Measurements from ENCODE around the gene ACTMAP. TPM values are rescaled to one million over a fixed set of nuclear protein-coding genes. Genes with fewer than 3 reads are reported as not detected.
"Not testable (repeated sequence)": the region's sequence is repeated elsewhere in the genome, so short reads cannot be mapped to it uniquely, and the experiment has no call there.

Gene ACTMAP
- total RNA-seq, 1 donor from 2014 or later: under 0.01 TPM

DNA sequence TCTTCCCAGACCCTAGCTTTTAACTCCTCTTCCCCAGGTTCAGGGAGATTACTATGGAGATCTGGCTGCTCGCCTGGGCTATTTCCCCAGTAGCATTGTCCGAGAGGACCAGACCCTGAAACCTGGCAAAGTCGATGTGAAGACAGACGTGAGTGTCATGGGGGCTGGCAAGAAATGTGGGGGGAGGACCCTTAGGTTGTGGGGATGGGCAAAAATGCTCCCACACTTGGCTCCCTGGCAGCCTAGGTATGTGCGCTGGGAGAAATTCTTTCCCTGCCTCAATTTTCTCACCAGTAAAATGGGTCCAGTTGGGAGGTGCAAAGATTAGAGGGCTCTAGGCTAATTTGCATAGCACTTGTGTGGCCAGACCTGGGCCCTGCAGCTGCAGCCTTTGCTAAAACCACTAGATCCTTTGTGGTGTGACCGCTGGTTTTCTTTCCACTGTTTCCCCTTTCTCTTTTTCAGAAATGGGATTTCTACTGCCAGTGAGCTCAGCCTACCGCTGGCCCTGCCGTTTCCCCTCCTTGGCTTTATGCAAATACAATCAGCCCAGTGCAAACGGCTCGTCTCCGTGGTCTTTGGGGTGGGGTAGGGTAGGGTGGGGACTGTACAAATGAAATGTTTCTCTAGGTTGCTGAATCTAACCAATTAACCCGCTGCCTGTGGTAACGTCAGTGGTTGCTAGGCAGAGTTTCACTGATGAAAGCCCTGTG lies 26.8 kb upstream of the ACTMAP start:
- peak overlapping the region; percentile 74 to 96 (median 87) for H3K4me3 ChIP-seq (ENCODE audit: low read length in 3 of 3)
- H3K27me3 ChIP-seq (ENCODE audit: control insufficient read depth in 3 of 3, insufficient read depth in 3 of 3, low read length in 3 of 3): no peaks in the 10 kb centered on the region
- peak overlapping the region; percentile 89 for H3K27ac ChIP-seq (ENCODE audit: low read depth, low read length)
- no peaks in the 10 kb centered on the region for H3K9me3 ChIP-seq (ENCODE audit: control insufficient read depth in 3 of 3, low read length in 3 of 3)
- peak overlapping the region; percentile 67 to 94 (median 90) for H3K9ac ChIP-seq (ENCODE audit: low read depth in 1 of 3, low read length in 3 of 3)
- peaks cover 12 to 16% (median 14%) of the 10 kb centered on the region in 3 donors for H3K4me1 ChIP-seq (ENCODE audit: control insufficient read depth in 3 of 3, insufficient read depth in 3 of 3, low read length in 3 of 3)
- H3K36me3 ChIP-seq (ENCODE audit: control insufficient read depth in 3 of 3, insufficient read depth in 3 of 3, low read length in 3 of 3): no peaks in the 10 kb centered on the region

DNA sequence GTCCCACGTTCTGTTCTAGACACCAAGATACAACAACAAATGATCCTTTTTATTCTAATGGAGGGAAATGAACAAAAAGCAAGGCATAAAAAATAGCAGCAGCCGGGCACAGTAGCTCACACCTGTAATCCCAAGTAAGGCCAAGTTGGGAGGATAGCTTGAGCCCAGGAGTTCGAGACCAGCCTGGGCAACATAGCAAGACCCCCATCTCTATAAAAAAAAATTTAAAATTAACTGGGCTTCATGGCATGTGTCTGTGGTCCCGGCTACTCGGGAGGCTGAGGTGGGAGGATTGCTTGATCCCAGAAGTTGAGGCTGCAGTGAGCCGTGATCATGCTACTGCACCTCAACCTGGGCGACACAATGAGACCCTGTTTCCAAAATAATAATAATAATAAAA lies 26.1 kb upstream of the ACTMAP start:
- Histone ChIP-seq H3K9ac (ENCODE audit: low read depth in 1 of 3, low read length in 3 of 3) (no peak overlapping the region), H3K36me3 (ENCODE audit: control insufficient read depth in 3 of 3, insufficient read depth in 3 of 3, low read length in 3 of 3) (no peaks in the 10 kb centered on the region), H3K27me3 (ENCODE audit: control insufficient read depth in 3 of 3, insufficient read depth in 3 of 3, low read length in 3 of 3) (no peaks in the 10 kb centered on the region), H3K4me1 (ENCODE audit: control insufficient read depth in 3 of 3, insufficient read depth in 3 of 3, low read length in 3 of 3) (peaks cover 12 to 16% (median 14%) of the 10 kb centered on the region in 3 donors), H3K9me3 (ENCODE audit: control insufficient read depth in 3 of 3, low read length in 3 of 3) (no peaks in the 10 kb centered on the region), H3K4me3 (ENCODE audit: low read length in 3 of 3) (no peak overlapping the region), H3K27ac (ENCODE audit: low read depth, low read length) (no peak overlapping the region)

DNA sequence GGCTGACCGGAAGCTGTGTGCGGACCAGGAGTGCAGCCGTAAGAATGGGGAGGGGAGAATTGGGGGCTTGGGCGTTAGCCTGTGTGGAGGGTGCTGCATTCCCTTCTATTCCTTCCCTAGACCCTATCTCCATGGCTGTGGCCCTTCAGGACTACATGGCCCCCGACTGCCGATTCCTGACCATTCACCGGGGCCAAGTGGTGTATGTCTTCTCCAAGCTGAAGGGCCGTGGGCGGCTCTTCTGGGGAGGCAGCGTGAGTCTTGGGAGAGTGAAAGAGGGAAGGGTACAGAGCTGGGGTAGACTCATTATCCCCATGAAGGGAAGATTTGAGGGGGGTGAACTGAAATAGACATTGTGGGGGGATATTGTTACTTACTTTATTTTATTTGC lies 25.4 kb upstream of the ACTMAP start:
- no peaks in the 10 kb centered on the region for H3K36me3 ChIP-seq (ENCODE audit: control insufficient read depth in 3 of 3, insufficient read depth in 3 of 3, low read length in 3 of 3)
- H3K4me3 ChIP-seq (ENCODE audit: low read length in 3 of 3): no peak overlapping the region
- H3K27me3 ChIP-seq (ENCODE audit: control insufficient read depth in 3 of 3, insufficient read depth in 3 of 3, low read length in 3 of 3): no peaks in the 10 kb centered on the region
- peaks cover 12 to 16% (median 14%) of the 10 kb centered on the region in 3 donors for H3K4me1 ChIP-seq (ENCODE audit: control insufficient read depth in 3 of 3, insufficient read depth in 3 of 3, low read length in 3 of 3)
- no peak overlapping the region for H3K9ac ChIP-seq (ENCODE audit: low read depth in 1 of 3, low read length in 3 of 3)
- H3K9me3 ChIP-seq (ENCODE audit: control insufficient read depth in 3 of 3, low read length in 3 of 3): no peaks in the 10 kb centered on the region
- H3K27ac ChIP-seq (ENCODE audit: low read depth, low read length): no peak overlapping the region

DNA sequence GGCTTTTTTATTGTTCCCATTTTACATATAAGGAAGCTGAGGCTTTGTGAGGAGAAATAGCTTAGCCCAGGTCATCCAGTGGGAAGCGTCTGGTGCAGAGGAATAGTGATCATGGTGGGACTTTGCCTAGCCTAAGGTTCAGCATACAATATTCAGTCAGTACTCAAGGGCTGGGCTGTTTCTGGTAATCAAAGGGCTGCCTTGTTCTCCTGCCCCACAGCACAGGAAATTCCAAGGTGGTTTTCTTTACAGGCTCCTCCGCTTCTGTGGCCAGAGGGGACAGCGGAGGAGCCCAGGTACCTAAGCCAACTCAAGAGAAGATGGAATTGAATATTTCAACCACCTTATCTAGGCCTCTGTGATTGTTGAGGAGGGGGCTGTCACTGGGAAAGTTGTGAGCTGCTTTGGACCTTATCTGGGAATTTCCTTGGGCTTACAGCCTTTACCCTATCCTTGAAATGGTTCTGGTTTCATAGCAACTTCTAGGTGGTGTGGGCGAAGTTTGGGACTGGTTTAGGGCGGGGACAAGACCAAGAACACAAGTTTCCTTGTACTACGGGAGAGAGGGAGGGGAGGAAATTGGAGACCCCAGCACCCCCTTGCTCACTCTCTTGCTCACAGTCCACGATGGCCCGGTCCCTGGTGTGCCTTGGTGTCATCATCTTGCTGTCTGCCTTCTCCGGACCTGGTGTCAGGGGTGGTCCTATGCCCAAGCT lies 24.8 kb upstream of the ACTMAP start, which contains the start of gene MIA:
MIA (plus strand) TSS at position 606 of the 716 bp plus-strand sequence; CDS start at position 628, 22 bp downstream.
- H3K36me3 ChIP-seq (ENCODE audit: control insufficient read depth in 3 of 3, insufficient read depth in 3 of 3, low read length in 3 of 3): no peaks in the 10 kb centered on the region
- no peak within 1 kb of the TSS for H3K9ac ChIP-seq (ENCODE audit: low read depth in 1 of 3, low read length in 3 of 3)
- no peaks in the 10 kb centered on the region for H3K9me3 ChIP-seq (ENCODE audit: control insufficient read depth in 3 of 3, low read length in 3 of 3)
- no peaks in the 10 kb centered on the region for H3K27me3 ChIP-seq (ENCODE audit: control insufficient read depth in 3 of 3, insufficient read depth in 3 of 3, low read length in 3 of 3)
- no peak within 1 kb of the TSS for H3K27ac ChIP-seq (ENCODE audit: low read depth, low read length)
- no peak within 1 kb of the TSS for H3K4me3 ChIP-seq (ENCODE audit: low read length in 3 of 3)
- H3K4me1 ChIP-seq (ENCODE audit: control insufficient read depth in 3 of 3, insufficient read depth in 3 of 3, low read length in 3 of 3): peaks cover 12 to 16% (median 14%) of the 10 kb centered on the region in 3 donors

DNA sequence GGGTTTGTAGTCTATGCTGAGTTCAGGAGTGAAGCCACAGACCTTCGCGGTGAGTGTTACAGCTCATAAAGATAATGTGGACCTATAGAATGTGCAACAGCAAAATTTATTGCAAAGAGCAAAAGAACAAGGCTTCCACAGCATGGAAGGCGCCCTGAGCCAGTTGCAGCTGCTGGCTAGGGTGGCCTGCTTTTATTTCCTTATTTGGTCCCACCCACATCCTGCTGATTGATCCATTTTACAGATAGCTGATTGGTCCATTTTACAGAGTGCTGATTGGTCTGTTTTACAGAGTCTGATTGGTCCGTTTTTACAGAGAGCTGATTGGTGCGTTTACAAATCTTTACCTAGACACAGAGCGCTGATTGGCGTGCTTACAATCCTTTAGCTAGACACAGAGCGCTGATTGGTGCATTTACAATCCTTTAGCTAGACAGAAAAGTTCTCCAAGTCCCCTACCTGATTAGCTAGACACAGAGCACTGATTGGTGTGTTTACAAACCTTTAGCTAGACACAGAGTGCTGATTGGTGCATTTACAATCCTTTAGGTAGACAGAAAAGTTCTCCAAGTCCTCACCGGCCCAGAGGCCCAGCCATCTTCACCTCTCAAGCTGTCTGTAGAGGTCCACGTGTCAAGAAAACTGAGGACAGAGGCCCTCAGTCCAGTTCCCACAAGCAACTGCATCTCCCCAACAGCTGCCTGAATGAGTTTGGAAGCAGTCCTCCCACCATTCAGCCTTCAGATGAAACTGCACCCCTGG lies 21.0 kb upstream of the ACTMAP start:
- H3K4me1 ChIP-seq (ENCODE audit: control insufficient read depth in 3 of 3, insufficient read depth in 3 of 3, low read length in 3 of 3); H3K9ac ChIP-seq (ENCODE audit: low read depth in 1 of 3, low read length in 3 of 3); H3K9me3 ChIP-seq (ENCODE audit: control insufficient read depth in 3 of 3, low read length in 3 of 3); H3K27ac ChIP-seq (ENCODE audit: low read depth, low read length); H3K27me3 ChIP-seq (ENCODE audit: control insufficient read depth in 3 of 3, insufficient read depth in 3 of 3, low read length in 3 of 3); H3K4me3 ChIP-seq (ENCODE audit: low read length in 3 of 3); H3K36me3 ChIP-seq (ENCODE audit: control insufficient read depth in 3 of 3, insufficient read depth in 3 of 3, low read length in 3 of 3): not testable (repeated sequence)

DNA sequence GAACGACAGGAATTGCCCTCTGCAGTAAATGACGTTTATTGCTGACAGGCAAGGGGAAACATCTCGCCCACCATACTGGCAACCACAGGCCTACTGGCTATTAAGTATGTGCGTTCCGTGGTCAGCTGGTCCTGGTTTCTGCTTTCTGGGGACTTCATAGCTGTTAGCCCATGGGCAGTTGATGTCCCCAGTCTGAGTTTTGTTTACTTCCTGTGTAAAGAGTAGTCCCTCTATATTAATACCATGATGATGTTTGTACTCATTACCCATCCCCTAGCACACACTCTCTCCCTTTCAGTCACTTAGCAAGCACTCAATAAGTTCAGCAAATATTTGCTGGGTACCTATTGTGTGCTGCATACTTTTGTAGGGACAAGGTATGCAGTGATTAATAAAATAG lies 18.6 kb upstream of the ACTMAP start:
- no peak overlapping the region for H3K27ac ChIP-seq (ENCODE audit: low read depth, low read length)
- H3K4me3 ChIP-seq (ENCODE audit: low read length in 3 of 3): no peak overlapping the region
- no peaks in the 10 kb centered on the region for H3K9me3 ChIP-seq (ENCODE audit: control insufficient read depth in 3 of 3, low read length in 3 of 3)
- H3K36me3 ChIP-seq (ENCODE audit: control insufficient read depth in 3 of 3, insufficient read depth in 3 of 3, low read length in 3 of 3): peaks cover 21 to 23% (median 21%) of the 10 kb centered on the region in 3 donors
- no peaks in the 10 kb centered on the region for H3K27me3 ChIP-seq (ENCODE audit: control insufficient read depth in 3 of 3, insufficient read depth in 3 of 3, low read length in 3 of 3)
- H3K4me1 ChIP-seq (ENCODE audit: control insufficient read depth in 3 of 3, insufficient read depth in 3 of 3, low read length in 3 of 3): no peaks in the 10 kb centered on the region
- H3K9ac ChIP-seq (ENCODE audit: low read depth in 1 of 3, low read length in 3 of 3): no peak overlapping the region

DNA sequence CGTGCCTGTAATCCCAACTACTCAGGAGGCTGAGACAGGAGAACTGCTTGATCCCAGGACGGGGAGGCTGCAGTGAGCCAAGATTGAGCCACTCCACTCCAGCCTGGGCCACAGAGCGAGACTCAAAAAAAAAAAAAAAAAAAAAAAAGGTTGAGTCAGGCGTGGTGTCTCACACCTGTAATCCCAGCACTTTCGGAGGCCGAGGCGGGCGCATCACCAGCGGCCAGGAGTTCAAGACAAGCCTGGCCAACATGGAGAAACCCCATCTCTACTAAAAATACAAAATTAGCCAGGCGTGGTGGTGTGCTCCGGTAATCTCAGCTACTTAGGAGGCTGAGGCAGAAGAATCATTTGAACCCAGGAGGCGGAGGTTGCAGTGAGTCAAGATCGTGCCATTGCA lies 16.1 kb upstream of the ACTMAP start:
- not testable (repeated sequence) for H3K4me3 ChIP-seq (ENCODE audit: low read length in 3 of 3); H3K27me3 ChIP-seq (ENCODE audit: control insufficient read depth in 3 of 3, insufficient read depth in 3 of 3, low read length in 3 of 3); H3K9ac ChIP-seq (ENCODE audit: low read depth in 1 of 3, low read length in 3 of 3); H3K27ac ChIP-seq (ENCODE audit: low read depth, low read length); H3K4me1 ChIP-seq (ENCODE audit: control insufficient read depth in 3 of 3, insufficient read depth in 3 of 3, low read length in 3 of 3); H3K9me3 ChIP-seq (ENCODE audit: control insufficient read depth in 3 of 3, low read length in 3 of 3)
- peaks cover 41 to 46% (median 44%) of the 10 kb centered on the region in 3 donors for H3K36me3 ChIP-seq (ENCODE audit: control insufficient read depth in 3 of 3, insufficient read depth in 3 of 3, low read length in 3 of 3)

DNA sequence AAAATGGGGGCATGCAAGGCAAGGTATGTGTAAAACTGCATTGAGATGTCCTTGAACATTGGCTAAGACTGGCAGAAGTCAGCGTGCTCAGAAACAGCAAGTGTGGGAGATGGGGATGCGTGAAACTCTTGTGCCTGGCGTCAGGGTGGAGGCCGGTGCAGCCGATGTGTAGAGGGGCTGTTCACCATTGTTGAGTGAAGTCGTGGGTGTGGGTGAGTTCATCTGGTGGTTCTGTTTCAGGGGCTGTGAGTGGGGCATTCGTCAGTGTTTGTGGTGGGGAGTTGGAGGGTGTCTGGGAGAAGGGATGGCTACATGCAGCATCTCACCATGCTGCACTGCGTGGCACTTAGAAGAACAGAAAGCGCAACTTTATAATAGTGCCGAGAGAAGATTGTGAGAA lies 13.7 kb upstream of the ACTMAP start:
- Histone ChIP-seq H3K27ac (ENCODE audit: low read depth, low read length) (no peak overlapping the region), H3K27me3 (ENCODE audit: control insufficient read depth in 3 of 3, insufficient read depth in 3 of 3, low read length in 3 of 3) (no peaks in the 10 kb centered on the region), H3K4me1 (ENCODE audit: control insufficient read depth in 3 of 3, insufficient read depth in 3 of 3, low read length in 3 of 3) (no peaks in the 10 kb centered on the region), H3K9me3 (ENCODE audit: control insufficient read depth in 3 of 3, low read length in 3 of 3) (no peaks in the 10 kb centered on the region), H3K9ac (ENCODE audit: low read depth in 1 of 3, low read length in 3 of 3) (no peak overlapping the region), H3K4me3 (ENCODE audit: low read length in 3 of 3) (no peak overlapping the region), H3K36me3 (ENCODE audit: control insufficient read depth in 3 of 3, insufficient read depth in 3 of 3, low read length in 3 of 3) (peaks cover 59 to 67% (median 64%) of the 10 kb centered on the region in 3 donors)

DNA sequence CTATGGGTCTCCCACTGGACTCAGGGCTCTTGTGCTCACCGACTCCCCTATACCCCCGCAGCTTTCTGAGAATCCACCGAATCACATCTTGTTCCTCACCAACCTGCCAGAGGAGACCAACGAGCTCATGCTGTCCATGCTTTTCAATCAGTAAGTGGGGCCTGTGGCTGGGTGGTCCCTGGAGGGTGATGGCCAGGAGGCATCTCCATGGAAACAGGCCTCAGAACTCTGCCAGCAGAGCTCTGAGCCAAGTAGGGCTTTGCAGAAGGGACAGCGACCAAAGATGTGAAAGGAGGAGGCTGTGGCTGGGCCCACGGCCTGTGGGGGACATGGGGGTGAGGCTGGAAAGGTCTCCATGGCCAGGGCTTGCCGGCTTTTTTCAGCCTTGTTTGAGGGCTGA lies 13.2 kb upstream of the ACTMAP start:
- H3K4me1 ChIP-seq (ENCODE audit: control insufficient read depth in 3 of 3, insufficient read depth in 3 of 3, low read length in 3 of 3): no peaks in the 10 kb centered on the region
- H3K27ac ChIP-seq (ENCODE audit: low read depth, low read length): no peak overlapping the region
- no peaks in the 10 kb centered on the region for H3K27me3 ChIP-seq (ENCODE audit: control insufficient read depth in 3 of 3, insufficient read depth in 3 of 3, low read length in 3 of 3)
- H3K4me3 ChIP-seq (ENCODE audit: low read length in 3 of 3): no peak overlapping the region
- H3K36me3 ChIP-seq (ENCODE audit: control insufficient read depth in 3 of 3, insufficient read depth in 3 of 3, low read length in 3 of 3): peaks cover 61 to 69% (median 65%) of the 10 kb centered on the region in 3 donors
- H3K9ac ChIP-seq (ENCODE audit: low read depth in 1 of 3, low read length in 3 of 3): peak overlapping the region in 1 of 3 donors; percentile 8
- H3K9me3 ChIP-seq (ENCODE audit: control insufficient read depth in 3 of 3, low read length in 3 of 3): no peaks in the 10 kb centered on the region
